Right hindlimb (tissue), 1 donor: ENCODE measurements around the gene MYADM.

ENCODE experiments used
- DNase-seq: peaks from one replicate; pipeline ENCODE4 v3.0.0-alpha.2; 2018

Gene MYADM

DNA sequence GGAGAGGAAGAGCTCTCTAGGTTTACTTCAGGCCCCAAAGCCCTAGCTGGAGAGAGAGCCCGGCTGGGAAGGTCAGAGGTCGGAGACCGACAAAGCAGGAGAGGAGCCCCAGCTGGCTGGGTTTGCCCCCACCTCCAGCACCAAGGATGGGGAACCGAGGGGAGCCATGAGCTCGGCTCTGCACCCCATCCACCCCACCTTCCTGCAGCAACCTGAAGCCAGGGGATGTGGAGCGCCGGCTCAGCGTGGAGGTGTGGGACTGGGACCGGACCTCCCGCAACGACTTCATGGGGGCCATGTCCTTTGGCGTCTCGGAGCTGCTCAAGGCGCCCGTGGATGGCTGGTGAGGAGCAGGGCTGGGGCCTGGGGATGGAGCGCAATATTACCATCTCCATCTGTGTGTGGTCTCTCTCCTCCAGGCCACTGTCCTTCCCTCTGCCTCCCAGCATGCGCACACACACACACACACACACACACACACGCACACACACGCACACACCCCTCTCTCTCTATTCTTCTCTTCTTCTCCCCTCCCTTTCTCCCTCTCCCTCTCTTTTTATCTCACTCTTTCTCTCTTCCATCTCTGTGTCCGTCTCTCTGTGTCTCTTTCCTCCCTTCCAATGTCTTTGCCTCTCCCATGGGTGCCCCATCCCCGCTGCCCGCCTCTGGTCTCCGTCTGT, 24.8 kb downstream of the MYADM start:
- no peak for DNase-seq

DNA sequence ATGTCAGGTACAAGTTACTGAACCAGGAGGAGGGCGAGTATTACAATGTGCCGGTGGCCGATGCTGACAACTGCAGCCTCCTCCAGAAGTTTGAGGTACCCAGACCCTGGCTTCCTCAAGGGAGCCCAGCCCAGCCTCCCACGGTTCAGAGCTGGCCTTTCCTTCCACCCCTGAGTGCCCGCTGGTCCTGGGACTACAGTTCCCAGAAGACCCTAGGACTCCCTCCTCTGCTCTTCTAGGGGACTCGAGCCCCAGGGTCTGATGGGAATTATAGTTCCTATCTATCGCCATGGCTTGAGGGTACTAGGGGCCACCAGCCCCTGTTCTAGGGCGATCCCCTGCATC, 25.3 kb downstream of the MYADM start:
- DNase-seq = no peak

DNA sequence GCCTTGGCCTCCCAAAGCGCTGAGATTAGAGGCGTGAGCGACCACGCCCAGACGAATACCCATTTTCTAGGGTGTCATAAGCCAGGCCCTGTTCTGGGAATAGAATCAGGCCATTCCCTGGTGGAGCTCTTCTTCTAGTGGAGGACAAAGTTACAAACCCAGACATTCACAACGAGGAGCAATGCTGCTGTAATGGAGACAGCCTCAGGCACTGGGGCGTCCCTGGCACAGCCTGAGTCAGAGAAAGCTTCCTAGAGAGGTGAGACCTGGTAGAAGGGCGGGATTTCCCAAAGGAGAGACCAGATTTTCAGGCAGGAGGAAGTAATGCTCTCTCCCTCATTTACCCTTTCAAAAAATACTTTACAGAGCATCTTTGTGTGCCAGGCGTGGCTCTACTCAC, 27.0 kb downstream of the MYADM start:
- DNase-seq = no peak

DNA sequence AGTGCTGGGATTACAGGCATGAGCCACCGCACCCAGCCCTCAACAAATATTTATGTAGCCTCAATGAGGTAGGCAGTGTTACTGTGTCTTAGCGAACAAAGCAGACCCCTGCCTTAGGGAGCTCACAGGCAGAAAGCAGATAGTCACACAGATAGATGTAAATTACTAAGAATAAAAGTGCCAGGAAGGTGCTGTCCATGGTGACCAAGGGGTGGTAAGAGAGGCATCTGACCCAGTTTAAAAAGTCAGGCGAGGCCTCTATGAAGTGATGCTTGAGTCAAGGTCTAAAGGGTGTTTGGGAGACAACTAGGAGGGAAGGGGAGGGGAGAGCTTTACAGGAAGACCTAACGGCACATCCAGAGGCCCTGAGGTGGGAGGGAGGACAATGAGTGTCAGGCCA, 29.0 kb downstream of the MYADM start:
- no peak for DNase-seq

DNA sequence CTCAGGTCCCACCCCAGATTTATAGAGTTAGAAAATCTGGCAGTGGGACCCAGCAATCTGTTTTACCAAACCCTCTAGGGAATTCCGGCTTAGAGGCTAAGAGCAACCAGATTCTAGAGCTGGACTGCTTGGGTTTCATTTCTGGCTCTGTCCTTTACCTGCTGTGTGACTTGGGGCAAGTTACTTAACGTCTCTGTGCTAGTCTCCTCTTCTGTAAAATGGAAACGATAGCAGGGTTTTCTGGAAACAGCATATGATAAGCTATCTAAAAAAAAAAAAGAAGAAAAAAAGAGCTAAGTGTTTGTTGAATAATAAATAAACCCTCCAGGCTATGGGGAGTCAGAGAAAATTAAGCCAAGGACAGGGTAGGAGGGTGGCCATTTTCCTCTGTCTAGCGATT, 29.8 kb downstream of the MYADM start:
- no peak for DNase-seq

DNA sequence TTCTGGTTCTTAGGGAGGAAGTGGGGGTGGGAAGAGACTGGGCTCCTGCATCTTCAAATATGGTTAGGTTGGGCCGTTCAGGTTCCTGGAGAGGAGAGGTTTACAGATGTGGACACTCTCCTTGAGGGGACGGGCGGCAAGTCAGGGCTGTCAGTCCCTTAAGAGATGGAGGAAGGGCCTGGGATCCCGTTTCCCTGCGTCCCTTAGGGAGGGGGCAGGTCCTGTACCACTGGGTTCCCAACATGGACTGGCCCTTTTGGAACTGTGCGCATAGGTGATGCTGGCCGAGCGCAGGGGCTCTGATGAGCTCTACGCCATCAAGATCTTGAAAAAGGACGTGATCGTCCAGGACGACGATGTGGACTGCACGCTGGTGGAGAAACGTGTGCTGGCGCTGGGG, 30.5 kb downstream of the MYADM start:
- no peak for DNase-seq

DNA sequence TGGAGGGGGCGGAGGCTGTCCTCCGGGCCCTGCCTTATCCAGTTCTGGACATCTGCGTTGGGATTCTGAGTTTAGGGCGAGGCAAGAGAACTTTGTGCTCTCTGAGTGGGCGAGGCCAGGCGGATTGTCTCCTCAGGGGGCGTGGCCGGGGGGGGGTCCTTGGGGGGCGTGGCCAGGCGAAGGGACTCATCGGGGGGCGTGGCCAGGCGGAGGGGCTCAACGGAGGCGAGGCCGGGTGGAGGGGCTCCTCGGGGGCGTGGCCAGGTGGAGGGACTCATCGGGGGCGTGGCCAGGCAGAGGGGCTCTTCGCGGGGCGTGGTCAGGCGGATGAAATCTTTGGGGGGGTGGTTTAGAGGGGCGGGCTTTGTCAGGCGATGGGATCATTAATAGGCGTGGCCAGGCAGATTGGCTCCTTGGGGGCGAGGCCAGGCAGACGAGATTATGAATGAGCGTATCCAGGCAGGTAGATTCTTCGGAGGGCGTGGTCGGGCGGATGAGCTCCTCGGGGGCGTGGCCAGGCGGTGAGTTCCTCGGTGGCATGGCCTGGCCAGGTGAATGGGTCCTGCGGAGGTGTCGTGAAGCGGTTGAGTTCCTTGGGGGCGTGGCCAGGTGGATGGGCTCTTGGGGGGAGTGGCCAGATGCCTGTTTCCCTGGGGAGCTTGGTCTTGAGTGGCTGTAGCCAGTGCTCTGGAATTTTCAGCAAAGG, 31.1 kb downstream of the MYADM start:
- no peak for DNase-seq

DNA sequence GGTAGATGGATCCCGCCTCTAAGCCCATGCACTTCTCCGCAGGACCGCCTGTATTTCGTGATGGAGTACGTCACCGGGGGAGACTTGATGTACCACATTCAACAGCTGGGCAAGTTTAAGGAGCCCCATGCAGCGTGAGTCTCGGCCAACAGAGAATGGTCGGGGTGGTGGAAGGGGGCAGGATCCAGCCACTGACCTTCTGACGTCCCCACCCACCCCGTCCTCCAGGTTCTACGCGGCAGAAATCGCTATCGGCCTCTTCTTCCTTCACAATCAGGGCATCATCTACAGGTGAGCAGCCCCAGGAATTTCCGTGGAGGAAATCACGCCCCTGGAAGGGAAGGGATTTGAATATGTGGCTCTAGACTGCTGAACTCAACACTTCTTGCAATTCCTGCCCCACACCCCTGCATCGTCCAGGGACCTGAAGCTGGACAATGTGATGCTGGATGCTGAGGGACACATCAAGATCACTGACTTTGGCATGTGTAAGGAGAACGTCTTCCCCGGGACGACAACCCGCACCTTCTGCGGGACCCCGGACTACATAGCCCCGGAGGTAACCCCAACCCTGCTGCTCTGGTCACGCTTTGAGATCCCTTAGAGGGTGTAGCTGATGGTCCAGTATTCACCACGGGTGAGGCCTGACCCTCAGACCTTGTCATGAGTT, 32.6 kb downstream of the MYADM start:
- DNase-seq = no peak

DNA sequence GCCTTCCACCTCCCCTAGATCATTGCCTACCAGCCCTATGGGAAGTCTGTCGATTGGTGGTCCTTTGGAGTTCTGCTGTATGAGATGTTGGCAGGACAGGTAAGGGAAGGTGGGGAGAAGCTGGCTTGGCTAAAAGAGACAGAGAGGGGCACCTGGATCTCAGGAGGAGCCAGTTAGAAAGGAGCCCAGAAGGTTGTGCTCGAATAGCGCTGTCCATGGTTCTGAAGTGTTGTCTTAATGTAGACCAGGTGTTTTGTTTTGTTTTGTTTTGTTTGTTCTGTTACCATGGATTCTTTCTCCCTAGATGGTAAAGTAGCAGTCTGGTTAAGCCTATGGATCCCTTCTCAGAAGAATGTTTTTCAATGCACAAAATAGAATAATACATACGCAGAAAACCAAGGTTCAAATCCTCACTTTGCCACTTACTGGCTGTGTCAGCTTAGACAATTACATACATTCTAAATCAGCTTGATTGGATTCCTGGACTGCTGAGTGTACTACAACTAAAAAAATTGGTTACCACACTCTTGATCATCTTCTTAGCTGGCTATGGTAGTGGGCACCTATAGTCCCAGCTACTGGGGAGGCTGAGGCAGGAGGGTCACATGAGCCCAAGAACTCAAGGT, 35.5 kb downstream of the MYADM start:
- DNase-seq = no peak

DNA sequence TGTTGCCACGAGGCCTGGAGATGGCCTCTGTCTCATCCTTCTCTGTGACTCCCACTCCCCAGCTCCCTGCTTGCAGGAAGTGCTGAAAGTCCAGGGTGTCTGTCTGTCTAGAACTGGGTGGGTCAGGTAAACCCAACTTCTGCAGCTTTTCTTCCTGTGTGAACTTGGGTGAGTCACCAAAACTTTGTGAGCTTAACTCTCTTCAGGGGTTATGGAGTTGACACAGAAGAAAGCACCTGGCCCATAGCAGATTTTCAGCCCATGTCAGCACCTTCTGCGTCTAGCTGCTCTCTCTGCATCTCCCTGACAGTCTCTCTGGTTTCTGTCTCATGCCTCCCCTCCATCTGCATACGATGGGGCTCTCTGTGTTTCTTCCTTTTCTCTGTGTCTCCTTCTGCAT, 37.2 kb downstream of the MYADM start:
- DNase-seq = no peak

DNA sequence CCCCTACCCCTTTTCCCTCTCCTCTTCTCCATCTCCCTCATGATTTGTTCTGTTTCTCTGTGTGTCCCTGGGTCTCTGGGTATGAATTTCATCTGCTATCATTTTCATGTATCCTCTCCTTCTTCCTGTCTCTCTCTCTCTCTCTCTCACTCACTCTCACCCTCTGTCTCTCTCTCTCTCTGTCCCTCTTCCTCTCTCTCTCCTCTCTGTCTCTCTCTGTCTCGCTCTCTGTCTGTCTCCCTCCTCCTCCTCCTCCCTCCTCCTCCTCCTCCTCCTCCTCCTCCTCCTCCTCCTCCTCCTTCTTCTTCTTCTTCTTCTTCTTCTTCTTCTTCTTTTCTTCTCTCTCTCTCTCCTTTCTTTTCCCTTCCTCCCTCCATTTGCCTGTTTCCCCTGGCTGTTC, 38.1 kb downstream of the MYADM start:
- DNase-seq = no peak

DNA sequence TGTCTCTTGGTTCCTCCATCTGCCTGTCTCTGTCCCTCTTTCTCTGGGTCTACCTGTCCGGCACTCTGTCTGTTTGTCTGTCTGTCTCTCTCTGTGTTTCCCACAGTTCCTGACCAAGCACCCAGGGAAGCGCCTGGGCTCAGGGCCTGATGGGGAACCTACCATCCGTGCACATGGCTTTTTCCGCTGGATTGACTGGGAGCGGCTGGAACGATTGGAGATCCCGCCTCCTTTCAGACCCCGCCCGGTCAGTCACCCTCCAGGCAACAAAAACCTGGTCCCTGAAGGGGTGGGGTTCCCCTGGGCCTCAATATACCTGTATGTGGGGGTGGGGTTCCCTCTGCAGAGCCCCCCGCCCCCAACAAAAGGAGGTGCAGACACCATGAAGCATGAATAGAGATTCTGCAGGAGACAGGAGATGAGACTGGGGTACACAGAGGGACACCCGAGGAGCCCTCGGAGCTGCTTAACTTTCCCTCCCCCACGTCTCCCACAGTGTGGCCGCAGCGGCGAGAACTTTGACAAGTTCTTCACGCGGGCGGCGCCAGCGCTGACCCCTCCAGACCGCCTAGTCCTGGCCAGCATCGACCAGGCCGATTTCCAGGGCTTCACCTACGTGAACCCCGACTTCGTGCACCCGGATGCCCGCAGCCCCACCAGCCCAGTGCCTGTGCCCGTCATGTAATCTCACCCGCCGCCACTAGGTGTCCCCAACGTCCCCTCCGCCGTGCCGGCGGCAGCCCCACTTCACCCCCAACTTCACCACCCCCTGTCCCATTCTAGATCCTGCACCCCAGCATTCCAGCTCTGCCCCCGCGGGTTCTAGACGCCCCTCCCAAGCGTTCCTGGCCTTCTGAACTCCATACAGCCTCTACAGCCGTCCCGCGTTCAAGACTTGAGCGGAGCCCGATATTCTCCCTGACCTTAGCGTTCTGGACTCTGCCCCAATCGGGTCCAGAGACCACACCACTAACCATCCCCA, 38.8 kb downstream of the MYADM start:
- no peak for DNase-seq

DNA sequence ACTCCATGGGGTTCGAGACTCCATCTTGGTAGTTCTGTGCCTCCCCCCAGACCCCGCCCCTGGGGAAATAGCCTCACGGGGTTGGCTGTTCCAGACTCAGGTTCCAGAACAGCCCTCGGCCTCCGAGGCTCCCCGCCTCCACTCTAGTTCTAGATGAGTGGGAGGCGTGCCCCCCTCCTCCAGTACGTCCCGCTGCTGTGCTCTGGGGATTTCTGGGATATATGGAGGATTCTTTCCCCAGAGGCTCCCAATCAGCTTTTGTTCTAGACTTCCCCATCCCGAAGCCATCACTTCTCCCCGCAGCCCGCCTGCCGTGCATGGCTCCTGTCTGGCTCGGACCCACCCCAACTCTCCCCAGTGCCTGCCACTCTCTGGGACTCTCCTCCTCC, 39.5 kb downstream of the MYADM start:
- no peak for DNase-seq

DNA sequence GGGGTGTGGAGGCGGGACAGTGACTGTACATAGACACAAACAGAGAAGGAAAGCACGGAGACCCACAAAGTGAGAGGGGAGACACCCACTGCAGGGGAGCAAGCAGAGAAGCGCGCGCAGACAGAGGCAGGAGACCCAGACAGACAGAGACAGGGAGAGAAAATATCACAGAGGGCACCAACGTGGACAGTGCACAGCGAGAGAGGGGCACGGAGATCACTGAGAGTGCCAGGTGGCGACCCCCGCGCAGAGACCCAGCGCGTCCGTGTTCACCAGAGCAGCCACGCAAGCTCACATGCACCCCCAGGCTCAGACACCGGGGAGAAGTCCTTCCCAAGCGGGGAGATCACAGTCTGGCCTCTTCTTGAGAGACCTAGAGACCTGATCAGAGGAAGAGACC, 40.0 kb downstream of the MYADM start:
- DNase-seq = no peak

DNA sequence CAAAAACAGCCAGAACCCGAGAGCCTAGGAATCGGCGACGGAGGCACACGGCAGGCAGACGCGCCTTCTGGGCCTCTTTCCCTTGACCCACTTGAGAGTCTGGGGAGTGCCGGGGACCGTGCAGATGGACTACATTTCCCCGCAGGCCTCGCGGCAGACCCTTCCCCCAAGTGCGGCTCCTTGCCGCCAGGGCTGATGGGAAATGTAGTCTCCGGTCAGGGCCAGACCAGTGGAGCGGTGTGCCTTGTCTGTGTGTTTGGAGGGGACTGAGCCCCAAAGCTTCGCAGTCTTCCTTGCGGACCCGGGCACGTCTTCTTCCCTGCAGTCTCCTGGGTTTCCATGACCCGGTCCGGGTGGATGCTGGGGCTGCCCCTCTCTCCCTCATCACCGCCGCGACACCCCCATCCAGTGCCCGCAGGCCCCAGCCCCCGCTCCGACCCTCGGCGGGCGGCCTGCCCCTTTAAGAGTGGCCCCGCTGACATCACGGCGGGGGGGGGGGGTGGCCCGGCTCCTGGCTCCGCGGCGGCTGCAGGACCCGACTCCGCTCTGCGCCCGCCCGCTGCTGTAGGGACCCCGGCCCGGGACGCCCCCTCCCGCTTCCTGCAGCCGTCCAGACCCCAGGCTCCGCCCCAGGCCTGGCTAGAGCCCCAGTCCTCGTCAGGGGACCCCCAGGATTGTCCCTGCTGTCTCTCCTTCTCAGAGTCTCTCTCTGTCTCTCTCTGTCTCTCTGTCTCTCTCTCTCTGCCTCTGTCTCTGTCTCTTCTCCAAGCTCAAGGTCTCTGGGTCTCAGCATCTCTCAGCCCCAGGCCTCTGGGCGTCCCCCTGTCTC, 40.6 kb downstream of the MYADM start:
- peak; percentile 65 for DNase-seq

DNA sequence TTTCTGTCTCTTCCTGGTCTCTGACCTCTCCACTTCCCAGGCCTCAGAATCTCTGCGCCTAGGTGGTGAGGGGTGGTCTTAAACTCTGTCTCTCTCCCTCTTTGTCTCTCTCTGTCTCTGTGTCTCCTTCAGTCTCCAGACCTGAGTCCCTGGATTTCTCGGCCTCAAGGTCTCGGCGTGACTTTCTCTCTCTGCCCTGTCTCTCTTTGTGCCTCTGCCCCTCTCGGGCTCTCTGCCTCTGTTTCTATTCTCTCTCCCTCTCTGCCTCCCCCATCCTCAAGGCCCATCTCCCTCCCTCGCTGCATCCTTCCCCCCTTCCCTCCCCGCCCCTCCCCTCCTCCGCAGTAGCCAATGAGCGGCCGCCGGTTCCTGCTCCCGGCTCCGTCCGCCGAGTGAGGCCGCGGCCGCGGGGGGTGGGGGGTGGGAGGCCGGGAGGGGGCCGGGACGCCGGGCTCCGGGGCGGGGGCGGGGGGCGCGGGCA, 41.3 kb downstream of the MYADM start, which contains the start of gene CACNG7:
CACNG7 (plus strand) TSS at position 344 of the 481 bp plus-strand sequence. CDS start 3,554 bp downstream, outside the sequence.
- DNase-seq = no peak

DNA sequence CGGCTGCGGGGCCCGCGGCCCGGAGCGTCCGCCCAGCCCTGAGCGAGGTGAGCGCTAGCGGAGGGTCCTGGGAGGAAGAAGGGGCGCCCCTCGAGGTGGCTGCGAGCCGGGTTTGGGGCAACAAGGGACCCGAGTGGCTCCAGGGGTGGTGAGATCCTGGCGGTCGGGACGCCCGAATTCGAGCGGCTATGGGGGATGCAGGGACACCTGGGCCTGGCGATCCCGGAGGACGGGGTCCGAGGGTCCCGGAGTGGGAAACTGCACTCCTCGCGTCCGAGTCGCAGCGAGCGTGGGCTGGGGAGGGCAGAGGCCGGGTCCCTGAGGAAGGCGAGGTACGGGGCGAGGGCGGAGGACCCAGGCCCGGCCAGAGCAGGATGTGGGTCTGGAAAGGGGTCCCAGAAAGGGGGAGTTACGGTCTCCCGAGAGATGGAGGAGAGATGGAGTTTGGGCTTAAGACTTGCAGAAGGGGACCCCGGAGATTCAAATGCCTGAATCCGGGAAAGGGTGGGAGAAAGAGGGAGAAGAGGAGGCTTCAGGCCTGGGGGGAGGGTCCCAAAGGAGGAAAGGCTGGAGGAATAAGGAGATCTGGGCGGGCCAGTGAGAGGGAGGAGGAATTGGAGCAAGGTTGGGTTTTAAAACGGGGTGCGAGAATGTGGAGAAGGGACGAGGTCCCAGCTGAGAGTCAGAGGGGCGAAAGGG, 41.9 kb downstream of the MYADM start:
- DNase-seq = no peak

DNA sequence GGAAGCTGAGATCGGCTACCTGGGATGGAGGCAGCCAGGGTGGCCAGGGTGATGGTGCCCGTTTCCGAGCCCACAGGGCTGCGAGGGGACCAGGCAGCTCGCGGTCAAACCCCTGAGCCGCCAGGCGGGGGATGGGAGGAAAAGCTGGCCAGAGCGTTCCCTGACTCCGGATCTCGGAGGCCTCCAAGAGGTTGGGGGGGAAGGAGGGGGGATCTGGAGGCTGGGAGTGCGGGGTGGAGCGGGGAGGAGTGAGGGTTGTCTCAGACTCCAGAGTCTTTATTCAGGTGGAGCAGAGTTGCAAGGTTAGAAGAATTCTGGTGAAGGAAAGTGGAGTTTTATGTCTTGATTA, 42.5 kb downstream of the MYADM start:
- DNase-seq = no peak

DNA sequence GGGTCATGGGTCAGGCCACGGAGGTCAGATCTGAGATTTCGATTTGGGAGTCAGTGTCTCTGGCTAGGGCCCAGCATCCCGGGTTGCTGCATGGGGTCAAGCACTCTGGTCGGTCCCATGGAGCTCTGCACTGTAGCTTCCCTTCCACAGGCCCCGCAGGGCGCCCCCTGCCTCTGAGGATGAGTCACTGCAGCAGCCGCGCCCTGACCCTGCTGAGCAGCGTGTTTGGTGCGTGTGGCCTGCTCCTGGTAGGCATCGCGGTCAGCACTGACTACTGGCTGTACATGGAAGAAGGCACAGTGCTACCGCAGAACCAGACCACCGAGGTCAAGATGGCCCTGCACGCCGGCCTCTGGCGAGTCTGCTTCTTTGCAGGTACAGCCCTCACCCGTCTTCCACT, 45.0 kb downstream of the MYADM start:
- DNase-seq = no peak

DNA sequence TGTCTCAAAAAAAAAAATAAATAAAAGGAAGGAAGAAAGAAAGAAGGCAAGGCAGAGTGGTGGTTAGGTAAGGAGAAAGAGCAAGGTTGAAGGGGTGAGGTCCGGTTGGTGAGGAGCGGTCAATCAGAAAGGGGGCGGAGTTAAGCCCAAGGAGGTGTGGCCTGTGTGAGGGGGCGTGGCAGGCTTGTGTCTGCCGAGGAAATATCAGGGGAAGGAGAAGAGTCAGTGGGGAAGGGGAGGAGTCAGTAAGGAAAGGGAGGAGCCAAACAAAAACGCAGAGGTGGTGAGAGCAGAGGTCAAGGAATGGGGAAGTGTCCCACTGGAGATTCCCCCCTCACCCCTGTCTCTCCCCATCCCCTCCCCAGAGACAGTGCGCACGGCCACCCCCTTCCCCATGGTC, 47.3 kb downstream of the MYADM start:
- DNase-seq = no peak

DNA sequence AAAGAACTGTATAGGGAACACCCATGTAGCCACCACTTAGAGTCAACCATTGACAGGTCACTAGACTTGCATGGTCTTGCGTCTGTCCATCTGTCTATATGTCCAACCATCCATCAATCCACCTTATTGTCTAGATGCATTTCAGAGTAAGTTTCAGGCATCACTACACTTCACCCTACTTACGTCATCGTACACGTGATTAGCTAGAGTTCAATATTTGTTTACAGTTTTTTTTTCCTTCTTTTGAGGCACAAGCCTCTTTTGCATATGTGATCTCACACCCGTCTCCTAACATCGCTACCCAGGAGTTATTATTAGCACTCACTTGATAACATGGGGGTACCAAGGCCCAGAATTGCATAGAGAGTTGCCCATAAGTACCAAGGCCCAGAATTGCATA, 48.3 kb downstream of the MYADM start:
- no peak for DNase-seq
